SK-N-SH treated with all-trans-retinoic acid at 6 μM for 48 hours (cell line): ENCODE results near the gene CDH16.

Experiments used
- ARNTL ChIP-seq: fragments of 450-650 bp; formaldehyde crosslinking; IDR thresholded peaks from 2 replicates; pipeline ENCODE4 v1.5.0; 2020; ENCODE audit warnings: low read depth, mild to moderate bottlenecking, moderate library complexity, borderline replicate concordance
- CSDC2 ChIP-seq: fragments of 250-450 bp; sonication (Bioruptor Pico); IDR thresholded peaks from 2 replicates; pipeline ENCODE4 v1.5.0; 2020; ENCODE audit warnings: mild to moderate bottlenecking, moderate library complexity
- ESRRG ChIP-seq: fragments of 250-450 bp; sonication (Bioruptor Pico); IDR thresholded peaks from 2 replicates; pipeline ENCODE4 v1.6.1; 2021; ENCODE audit warnings: mild to moderate bottlenecking
- OSR1 ChIP-seq: fragments of 250-450 bp; sonication (Bioruptor Pico); IDR thresholded peaks from 2 replicates; pipeline ENCODE4 v1.8.0; 2022; ENCODE audit warnings: moderate library complexity, mild to moderate bottlenecking, inconsistent platforms
- POU6F1 ChIP-seq: fragments of 250-450 bp; sonication (Bioruptor Pico); IDR thresholded peaks from 2 replicates; pipeline ENCODE4 v1.8.0; 2021; ENCODE audit warnings: low read depth, mild to moderate bottlenecking, moderate library complexity, borderline replicate concordance
- PPARA ChIP-seq: fragments of 250-450 bp; sonication (Bioruptor Pico); IDR thresholded peaks from 2 replicates; pipeline ENCODE4 v1.5.0; 2020; ENCODE audit warnings: mild to moderate bottlenecking, borderline replicate concordance
- RARB ChIP-seq: fragments of 250-450 bp; sonication (Bioruptor Pico); IDR thresholded peaks from 2 replicates; pipeline ENCODE4 v1.8.0; 2021; ENCODE audit warnings: mild to moderate bottlenecking, moderate library complexity
- TOX ChIP-seq: fragments of 250-450 bp; sonication (Bioruptor Pico); IDR thresholded peaks from 2 replicates; pipeline ENCODE4 v1.8.0; 2021; ENCODE audit warnings: mild to moderate bottlenecking, moderate library complexity, borderline replicate concordance
- ZC3H10 ChIP-seq: fragments of 250-450 bp; sonication (Bioruptor Pico); IDR thresholded peaks from 2 replicates; pipeline ENCODE4 v1.5.1; 2021; ENCODE audit warnings: mild to moderate bottlenecking, moderate library complexity
- ZFP3 ChIP-seq: fragments of 250-450 bp; sonication (Bioruptor Pico); IDR thresholded peaks from 2 replicates; pipeline ENCODE4 v1.5.0; 2020; ENCODE audit warnings: mild to moderate bottlenecking, moderate library complexity
- ZFP30 ChIP-seq: fragments of 450-650 bp; formaldehyde crosslinking; IDR thresholded peaks from 2 replicates; pipeline ENCODE4 v1.5.0; 2022; ENCODE audit warnings: mild to moderate bottlenecking, moderate library complexity
- ZNF70 ChIP-seq: fragments of 450-650 bp; formaldehyde crosslinking; IDR thresholded peaks from 2 replicates; pipeline ENCODE4 v1.5.0; 2020; ENCODE audit warnings: mild to moderate bottlenecking, moderate library complexity
- ZNF8 ChIP-seq: fragments of 450-650 bp; formaldehyde crosslinking; IDR thresholded peaks from 2 replicates; pipeline ENCODE4 v1.5.0; 2020; ENCODE audit warnings: mild to moderate bottlenecking, moderate library complexity

- no peak for TF ChIP-seq ZFP30 (CRISPR knock-in tag)
- no peak for TF ChIP-seq ESRRG (CRISPR knock-in tag)
- no peak for TF ChIP-seq ZFP3 (CRISPR knock-in tag)
- no peak for TF ChIP-seq TOX (CRISPR knock-in tag)
- TF ChIP-seq ZC3H10 (CRISPR knock-in tag): no peak
- no peak for TF ChIP-seq CSDC2 (CRISPR knock-in tag)
- no peak for TF ChIP-seq RARB
- no peak for TF ChIP-seq OSR1 (CRISPR knock-in tag)
- no peak for TF ChIP-seq ZNF8 (CRISPR knock-in tag)
- TF ChIP-seq POU6F1 (CRISPR knock-in tag): no peak
- no peak for TF ChIP-seq ZNF70 (CRISPR knock-in tag)
- no peak for TF ChIP-seq PPARA (CRISPR knock-in tag)
- no peak for TF ChIP-seq ARNTL (CRISPR knock-in tag)
These were observed 17.8 kb upstream of the CDH16 start for GRCh38 chr16:66936462-66936861.
